HuH-7.5 (cell line): ENCODE data around the gene SEC22A.
"Not testable (repeated sequence)": the region's sequence is repeated elsewhere in the genome, so short reads cannot be mapped to it uniquely, and the experiment has no call there.

Experiments used
- DNase-seq: peaks from one replicate; pipeline ENCODE4 v3.0.0; 2011; ENCODE audit warnings: low spot score

SEC22A gene

DNA sequence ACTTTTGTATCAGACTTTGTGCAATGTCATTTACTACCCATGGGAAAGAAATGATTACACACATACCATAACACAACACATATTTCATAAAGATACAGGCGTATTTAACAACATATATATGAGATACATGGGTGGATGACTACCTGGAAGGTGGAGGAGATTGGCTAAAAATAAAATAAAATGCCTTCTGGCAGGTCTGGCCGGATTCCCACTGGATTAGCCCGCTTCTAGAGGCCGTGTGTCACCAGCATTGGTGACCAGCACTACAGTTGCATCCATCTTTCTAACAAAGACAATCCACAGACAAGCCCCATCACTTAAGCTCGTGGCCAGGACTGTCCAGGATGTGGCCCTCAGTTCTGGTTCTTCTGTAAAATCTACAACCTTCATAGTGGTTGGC lies 21.0 kb upstream of the SEC22A start:
- no peak for DNase-seq

DNA sequence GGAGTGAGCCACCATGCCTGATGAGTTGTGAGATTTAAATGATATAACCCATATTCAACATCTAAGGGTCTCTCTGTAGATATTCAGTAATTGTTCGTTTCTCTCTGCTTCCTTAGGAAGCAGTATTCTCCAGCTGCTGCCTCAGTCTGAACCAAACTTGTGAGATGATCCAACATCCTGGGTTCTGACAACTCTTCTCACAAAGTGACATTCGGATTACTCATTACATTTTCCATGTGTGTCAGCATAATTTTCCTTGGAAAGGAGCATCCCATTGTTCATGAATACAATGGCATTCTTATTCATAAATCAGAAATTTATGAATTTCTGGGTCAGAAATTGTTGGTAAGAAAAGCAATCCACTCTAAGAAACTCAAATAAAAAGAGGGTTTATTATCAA lies 15.0 kb upstream of the SEC22A start:
- no peak for DNase-seq

DNA sequence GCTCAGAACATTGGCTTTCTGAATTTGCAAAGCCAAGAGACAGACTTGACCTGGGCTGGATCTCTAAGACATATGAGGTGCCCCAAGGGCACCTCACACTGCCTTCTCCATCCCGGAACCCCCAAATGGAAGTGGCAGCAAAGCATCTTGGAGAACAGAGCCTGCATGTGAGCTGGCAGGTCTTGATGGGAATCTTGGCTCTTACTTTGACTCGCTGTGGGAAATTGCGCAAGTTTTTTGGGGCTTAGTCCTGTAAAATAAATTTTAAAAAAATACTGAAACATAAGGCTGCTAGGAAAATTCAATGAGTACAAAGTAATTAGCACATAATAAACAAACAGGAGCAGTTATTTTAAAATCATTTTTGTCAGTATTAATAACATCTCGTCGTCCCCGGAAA lies 13.7 kb upstream of the SEC22A start:
- no peak for DNase-seq

DNA sequence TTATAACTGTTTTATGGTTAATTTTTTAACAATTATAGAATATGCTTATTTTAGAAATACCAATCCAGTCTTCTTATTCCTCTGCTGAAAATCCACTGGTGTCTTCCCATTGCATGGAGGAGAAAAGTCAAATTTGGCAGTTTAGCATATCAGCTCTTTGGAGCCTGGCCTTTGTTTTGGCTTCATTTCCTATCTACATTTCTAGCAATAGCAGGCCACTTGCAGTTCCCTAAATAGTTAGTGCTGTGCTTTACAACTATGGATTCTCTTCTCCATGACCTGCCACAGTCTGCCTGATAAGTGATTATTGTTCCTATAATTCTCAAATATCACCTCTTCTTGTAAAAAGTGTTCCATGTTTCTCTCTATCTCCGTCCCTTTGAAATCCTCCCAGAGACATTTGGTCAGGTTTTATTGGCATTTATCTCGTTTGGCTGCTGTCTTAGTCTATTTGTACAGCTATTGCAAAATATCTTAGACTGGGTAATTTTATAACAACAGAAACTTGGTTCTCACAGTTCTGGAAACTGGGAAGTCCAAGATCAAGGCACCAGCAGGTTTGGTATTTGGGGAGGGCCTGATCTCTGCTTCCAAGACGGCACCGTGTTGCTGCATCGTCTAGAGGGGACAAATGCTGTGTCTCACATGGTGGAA lies 8.2 kb upstream of the SEC22A start:
- no peak for DNase-seq

DNA sequence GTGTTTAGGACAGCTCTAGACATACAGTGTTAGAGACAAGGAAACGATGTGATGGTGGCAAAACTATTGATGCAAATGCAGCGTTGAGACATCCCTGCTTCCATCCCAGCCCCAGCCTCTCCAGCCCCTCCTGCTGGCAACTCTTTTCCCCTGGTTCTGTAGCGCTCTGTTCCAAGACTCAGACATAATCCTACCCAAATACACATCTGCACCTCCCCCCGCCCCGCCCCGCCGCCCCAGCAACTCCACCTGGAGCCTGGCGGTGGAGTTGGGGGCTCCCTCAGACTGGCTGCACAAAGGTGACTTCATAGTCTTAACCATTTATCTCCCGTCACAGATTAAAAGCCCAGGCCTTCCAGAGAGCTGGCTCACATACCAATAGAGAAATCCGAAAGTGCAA lies 7.2 kb upstream of the SEC22A start:
- peak; percentile 25 for DNase-seq

DNA sequence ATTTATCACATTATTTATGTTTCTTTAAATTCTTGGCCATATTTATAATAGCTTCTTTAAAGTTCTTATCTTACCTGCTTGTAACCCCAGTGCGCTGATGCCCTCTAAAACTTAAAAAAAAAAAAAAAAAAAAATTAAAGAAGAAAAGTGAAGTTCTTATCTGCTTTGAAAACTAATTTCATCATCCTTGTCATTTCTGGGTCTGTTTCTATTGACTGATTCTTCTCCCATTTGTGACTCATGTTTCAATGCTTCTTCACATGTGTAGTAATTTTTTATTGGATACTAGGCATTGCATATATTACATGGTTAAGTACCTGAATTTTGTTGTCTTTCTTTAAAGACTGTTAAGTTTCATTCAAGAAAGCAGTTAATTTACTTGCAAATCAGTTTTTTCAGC lies 3.4 kb upstream of the SEC22A start:
- no peak for DNase-seq

DNA sequence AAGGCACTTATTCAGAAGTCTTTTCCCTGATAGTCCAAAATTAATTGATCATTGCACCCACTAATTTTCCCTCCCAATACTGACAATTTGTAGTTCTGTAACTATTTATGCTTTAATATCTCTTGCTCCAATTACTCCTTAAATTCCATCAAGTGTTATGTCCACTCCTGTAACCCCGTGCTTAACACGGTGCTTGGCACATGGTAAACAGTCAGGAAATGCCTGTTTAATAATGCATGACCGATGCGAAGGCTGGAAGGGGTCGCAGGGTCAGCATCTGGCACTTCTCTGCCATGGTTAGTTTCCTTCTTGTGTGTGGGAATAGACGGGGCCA lies 553 bp upstream of the SEC22A start:
- DNase-seq, result no peak

DNA sequence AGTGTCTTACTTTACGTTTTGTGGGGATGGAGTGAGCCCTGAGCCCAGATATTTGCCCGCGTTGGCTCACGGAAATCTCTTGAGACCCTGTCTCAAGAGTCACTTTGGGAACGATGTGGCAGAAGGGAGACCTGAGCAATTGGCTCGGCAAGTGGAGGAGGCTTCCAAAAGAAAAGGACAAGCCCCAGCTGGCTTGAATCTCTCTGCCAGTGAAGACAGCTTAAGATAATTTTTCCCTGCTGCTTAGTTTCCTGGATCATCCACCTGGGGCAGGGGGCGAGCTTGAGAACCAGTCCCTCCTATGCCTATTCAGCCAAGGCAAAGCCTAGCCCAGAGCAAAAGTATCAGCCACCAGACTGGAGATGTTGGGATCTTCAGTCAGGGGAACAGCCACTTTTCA lies 708 bp downstream of the SEC22A start:
- peak; percentile 25 for DNase-seq

DNA sequence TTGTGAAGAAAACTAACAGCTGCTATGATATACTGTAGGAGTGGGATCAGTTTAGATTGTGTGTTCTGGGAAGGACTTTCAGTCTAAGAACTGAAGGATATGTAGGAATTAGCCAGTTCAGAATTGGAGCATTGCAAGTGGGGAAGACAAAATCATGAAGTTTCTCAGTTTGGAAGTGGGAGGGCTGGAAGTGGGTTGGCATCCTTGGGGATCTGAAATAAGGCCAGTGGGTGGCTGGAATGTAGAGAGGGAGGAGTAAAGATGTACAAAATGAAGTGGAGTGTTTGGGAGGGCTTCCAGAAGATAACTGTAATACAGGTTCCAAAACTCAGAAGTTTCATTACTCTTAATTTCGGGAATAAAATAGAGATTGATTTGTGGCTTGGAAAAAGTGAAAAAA lies 17.2 kb downstream of the SEC22A start:
- DNase-seq, result no peak

DNA sequence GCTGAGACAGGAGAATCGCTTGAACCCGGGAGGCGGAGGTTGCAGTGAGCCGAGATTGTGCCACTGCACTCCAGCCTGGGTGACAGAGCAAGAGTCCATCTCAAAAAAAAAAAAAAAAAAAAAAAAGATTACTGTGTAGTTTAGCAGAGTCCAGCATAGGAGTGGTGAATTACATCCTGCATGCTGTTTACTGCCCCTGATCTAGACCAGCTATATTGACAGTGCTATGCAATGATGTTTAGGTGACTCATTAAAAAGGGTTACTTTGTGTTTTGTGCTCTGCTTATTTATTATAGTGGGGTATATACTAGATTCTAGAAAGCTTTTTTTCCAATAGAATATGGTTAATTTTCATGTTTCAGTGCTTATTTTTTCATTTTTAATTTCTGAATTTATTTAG lies 19.6 kb downstream of the SEC22A start:
- DNase-seq, result not testable (repeated sequence)

DNA sequence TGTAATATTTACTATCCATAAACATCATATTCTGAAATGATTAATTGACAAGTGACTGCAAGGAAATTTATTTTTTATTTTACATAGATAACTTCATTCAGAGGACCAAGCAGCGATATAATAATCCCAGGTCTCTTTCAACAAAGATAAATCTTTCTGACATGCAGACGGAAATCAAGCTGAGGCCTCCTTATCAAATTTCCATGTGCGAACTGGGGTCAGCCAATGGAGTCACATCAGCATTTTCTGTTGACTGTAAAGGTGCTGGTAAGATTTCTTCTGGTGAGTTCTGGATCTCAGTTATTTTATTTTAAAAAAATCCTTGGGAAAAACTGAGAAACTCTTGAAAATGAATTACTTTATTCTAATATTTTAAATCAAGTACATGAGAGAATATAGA lies 23.3 kb downstream of the SEC22A start:
- DNase-seq, result no peak

DNA sequence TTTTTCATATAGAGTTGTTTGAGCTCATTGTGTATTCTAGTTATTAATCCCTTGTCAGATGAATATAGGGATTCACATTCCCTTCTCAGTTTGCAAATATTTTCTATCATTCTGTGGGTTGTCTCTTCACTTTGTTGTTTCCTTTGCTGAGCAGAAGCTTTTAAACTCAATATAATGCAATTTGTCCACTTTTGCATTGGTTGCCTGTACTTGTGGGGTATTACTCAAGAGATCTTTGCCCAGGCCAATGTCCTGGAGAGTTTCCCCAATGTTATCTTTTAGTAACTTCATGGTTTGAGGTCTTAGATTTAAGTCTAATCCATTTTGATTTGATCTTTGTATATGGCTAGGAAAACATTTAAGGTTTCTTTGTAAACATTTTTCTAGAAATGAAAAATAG lies 24.8 kb downstream of the SEC22A start:
- DNase-seq, result no peak

DNA sequence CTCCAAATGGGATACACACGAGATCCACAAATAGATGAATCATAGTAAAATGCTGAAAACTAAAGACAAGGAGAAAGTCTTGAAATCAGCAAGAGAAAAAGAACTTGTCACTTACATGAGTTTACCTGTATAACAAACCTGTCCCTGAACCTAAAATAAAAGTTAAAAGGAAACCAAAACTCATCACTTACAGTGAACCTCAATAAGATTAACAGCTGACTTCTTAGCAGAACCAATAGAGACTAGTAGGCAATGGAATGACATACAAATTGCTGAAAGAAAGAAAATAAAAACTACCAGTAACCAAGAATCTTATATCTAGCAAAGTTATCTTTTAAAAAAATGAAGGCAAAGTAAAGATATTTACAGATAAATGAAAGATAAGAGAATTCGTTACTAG lies 27.4 kb downstream of the SEC22A start:
- no peak for DNase-seq

DNA sequence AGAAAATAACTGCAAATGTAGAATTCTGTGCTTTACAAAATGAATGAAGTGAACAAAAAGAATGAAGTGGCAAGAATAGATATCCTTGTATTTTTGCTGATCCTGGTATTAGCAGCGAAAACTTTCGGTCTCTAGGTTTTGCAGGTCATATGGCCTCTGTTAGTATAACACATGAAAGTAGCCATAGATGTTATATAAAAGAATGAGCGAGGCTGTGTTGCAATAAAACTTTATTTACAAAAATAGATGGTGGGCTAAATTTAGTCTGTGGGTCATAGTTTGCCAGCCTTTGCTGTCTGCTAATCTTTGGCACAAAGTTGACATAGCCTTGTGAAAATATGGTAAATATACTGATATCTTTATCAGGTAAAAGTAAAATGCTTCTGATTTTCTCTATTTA lies 35.2 kb downstream of the SEC22A start:
- no peak for DNase-seq

DNA sequence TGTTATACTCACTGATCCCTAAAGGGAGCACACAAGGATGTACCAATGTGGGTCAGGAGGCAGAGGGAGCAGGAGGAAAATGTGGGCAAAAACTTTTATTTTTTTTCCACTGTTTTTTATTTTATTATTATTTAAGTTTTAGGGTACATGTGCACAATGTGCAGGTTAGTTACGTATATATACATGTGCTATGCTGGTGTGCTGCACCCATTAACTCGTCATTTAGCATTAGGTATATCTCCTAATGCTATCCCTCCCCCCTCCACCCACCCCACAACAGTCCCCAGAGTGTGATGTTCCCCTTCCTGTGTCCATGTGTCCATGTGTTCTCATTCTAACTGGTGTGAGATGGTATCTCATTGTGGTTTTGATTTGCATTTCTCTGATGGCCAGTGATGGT lies 37.4 kb downstream of the SEC22A start:
- DNase-seq, result not testable (repeated sequence)

DNA sequence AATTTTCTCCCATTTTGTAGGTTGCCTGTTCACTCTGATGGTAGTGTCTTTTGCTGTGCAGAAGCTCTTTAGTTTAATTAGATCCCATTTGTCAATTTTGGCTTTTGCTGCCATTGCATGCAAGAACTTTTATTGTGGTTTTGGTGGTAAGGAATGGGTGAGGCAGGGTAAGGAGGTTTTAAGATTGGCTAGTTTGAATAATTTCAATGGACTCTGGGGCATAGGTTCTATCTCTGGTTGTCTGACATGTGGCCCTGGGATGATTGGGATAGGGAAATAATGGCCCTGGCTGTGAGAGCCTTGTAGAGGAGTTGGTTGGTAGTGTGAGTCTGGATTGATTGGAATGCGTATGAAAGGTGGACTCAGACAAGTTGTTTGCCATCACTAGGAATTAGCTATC lies 38.0 kb downstream of the SEC22A start:
- DNase-seq, result no peak

DNA sequence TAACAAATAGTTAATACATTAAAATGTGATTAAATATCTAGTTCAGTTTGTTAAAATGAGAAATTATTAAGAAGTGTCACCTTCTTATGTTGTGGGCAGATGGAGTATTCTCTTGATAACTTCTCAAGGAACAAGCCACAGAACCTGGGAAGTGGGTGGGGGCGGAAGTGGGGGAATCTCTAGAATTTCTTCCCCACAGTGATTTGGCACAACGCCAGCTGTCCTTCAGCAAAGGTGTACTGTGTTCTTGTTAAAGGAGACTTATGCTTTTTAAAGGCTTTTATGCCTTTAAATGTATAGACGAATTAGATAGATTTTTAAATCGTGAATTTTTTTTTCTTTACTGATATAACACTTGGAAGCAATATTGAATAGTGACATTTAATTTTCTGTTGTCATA lies 42.4 kb downstream of the SEC22A start:
- no peak for DNase-seq

DNA sequence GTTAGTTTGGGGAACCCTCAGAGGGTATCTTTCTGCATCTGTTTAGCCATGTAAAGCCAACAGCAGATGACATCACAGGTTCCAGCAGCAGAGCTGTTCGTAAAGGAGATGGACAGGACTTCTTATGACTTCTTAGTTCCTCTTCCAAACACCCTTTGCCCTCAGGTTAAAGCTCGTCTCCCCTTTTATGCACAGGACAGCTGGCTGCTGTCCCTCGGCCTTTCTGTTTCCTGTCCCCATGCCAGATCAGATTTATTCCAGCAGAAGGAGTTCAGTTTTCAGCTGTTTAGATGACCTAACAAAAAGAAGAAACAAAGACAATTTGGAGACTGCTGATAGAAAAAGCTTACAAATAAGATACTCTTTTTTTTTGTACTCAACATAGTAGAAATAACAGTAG lies 45.1 kb downstream of the SEC22A start:
- no peak for DNase-seq

DNA sequence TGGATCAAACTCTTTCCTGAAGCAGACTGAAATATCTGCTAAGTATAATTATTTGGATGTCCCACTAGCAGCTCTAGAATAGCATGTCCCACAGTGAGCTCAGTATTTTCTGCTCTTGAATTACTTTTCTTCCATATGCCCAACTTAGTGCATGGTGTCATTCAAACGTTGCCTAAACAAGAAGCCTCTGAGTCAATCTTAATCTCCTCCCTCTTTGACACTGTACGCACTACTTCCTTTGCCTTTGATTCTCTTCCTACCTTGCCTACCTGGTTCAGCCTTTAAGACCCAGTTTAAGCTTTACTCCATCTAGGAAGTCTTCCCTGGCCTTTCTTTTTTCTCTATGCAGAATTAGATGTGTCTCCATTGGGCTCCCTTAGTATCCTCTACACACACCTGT lies 54.5 kb downstream of the SEC22A start:
- DNase-seq, result no peak

DNA sequence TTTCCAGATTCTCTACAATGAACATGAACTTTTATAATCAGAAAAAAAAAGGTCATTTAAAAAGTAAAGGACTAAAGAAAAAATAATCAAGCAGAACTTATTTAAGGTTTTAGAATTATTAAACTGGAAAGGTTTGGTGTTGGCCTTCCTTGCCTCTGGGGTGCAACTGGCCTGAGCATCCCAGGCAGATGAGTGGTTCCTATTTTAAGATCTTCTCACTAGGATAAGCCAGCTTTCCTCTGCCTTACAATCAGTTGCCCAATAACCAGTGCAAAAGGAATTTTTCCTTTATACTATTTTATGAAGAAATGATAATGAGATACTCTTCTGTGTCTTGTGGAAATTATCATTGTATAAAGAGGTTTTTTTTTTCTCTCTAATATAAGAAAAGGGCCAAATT lies 56.6 kb downstream of the SEC22A start:
- no peak for DNase-seq

DNA sequence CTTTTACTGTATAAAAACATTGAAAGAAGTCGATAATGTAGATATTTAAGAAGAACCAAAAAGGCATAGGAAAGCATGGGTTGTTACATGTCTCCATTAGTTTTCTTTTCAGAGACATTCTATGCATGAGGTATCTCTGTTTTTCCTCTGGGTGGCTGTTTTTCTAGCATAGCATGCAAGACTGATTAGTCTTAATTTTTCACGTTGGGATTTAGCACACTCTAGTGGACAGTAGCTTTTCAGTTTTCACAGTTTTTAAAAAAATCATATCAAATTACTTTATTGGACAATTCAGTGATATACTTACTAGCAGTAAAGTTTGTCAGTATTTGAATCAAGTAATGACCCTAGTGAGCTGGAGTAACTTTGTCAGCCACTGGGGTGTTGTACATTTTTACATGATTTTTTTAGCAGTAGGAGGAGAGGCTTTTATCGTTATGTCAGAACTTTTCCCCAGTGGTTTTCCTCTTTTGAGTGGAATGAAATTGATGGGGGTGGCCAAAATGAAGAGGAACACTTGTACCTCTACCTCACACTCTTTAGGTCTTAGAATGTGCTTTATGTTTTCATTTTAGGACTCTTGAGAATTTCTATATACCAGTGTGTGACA lies 57.2 kb downstream of the SEC22A start:
- DNase-seq, result no peak

DNA sequence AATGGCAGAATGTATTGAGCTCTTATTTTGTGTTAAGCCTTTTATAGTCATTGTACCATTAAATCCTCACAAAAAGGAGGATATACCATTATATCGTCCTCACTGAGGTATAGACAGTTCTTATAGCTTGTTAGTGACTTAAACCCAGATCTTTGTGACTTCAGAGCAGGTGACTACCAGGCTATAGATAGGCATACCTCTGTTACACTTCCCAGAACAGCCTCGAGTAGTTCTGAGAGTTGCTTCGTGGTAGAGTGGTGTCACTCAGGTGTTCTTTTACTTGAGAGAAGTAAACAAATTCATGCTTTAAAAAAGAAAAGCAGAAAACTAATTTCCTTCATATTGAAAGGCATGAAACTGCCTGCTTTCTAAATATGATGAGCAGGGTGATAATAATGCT lies 59.9 kb downstream of the SEC22A start:
- no peak for DNase-seq

DNA sequence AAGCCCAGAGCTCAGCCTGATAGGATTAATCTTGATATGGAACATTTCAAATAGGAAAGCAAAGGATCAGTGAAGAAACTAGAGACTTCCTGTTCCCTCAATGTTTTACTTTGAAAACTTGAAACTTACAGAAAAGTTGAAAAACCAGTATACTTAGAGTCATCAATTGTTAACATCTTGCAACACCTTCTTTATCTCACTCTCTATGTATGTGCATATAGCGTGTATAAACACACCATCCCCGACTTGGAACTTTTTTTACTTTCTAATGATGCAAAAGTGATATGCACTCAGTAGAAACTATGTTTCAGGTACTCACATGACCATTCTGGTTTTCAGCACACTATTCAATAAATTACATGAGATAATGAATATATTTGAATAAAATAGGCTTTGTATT lies 60.5 kb downstream of the SEC22A start:
- no peak for DNase-seq

DNA sequence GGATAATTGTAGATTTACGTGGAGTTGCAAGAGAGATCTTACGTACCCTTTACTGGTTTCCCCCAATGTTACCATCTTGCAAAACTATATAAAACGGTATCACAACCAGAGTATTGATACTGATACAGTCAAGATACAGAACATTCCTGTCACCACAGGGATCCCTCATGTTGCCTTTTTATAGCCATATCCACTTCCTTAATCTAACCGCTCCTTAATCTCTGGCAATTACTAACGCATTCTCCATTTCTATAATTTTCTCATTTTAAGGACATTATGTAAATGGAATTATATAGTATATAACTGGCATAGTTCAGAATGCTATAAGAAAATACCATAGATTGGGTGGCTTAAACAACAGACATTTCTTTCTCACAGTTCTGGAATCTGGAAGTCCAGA lies 61.1 kb downstream of the SEC22A start:
- DNase-seq, result no peak

DNA sequence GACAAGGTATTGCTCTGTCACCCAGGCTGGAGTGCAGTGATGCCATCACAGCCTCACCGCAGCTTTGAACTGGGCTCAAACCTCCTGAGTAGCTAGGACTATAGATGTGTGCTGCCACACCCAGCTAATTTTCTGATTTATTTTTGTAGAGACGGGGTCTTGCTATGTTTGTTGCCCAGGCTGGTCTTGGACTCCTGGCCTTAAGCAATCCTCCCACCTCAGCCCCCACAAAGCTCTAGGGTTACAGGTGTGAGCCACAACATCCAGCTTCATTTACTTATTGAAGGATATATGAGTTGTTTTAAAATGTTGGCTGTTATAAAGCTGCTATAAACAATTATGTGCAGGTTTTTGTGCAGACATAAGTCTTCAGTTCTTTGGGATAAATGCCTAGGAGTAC lies 62.2 kb downstream of the SEC22A start:
- no peak for DNase-seq
